ENCODE results near the gene ZNF462.
A peak's percentile ranks its signal among the peaks of the same experiment; 100 is the strongest.
"Not testable (repeated sequence)": the region's sequence is repeated elsewhere in the genome, so short reads cannot be mapped to it uniquely, and the experiment has no call there.

ZNF462 gene

DNA sequence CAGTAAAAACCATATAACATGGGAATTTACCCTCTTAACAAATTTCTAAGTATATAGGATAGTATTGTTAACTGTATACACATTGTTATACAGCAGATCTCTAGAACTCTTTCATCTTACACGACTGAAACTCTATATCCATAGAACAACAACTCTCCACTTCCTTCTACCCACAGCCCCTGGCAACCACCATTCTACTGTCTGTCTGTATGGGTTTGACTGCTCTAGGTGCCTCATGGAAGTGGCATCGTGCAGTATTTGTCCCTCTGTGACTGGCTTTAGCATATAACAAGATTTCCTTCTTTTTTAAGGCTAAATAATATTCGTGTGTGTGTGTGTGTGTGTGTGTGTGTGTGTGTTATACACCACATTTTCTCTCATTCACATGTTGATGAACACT lies 100.7 kb downstream of the ZNF462 start:
- DNase-seq = no peak

DNA sequence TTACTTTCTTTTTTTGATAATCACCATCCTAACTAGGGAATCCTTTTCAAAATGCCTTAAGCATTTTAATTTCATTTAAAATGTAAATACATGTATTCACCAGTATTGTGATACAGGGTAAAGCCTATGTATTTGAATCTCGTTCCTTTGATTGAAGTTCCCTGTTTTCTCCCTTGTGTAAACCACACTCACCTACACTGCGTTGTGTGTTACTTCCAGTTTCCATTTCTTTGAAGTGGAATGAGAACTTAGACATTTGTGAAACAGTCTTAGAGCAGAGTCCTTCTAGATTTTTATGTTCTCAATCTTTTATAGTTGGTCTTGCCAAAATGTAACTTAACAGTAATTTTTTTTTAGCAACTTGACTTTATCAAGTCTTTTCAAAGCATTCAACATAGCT lies 101.4 kb downstream of the ZNF462 start:
- DNase-seq = peak in 2 of 6 experiments; percentile 9

DNA sequence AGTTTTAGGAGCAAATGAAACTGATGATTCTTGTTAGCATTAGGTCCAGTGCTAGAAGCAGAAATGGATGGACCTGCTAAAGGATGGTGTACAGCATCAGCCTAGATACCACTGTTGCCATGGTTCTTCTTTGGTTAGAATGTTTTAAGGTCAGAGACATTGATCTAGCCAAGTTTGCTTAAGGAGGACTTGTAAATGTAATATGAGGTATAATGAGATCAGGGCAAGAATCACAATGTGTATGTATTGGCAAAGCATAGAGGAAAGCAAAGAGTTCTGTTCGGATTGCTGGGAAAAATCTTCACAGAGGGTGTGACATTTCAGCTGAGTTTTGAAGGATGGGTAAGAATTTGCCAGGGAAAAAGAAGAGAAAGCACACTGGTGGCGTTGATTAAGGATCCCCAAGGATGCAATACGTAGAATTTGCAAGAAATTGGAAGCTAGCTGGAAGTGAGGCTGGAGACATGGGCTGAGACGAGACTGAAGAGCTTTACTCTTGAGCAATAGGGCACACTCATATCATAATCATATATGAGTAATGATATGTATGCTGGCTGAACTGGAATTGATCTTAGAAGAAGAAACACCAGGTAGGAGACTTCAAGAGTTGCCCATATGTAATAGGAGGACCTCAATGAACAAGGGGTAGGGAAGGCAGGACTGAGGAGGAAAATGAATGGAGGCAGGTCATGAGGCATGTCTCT lies 102.0 kb downstream of the ZNF462 start:
- DNase-seq = no peak

DNA sequence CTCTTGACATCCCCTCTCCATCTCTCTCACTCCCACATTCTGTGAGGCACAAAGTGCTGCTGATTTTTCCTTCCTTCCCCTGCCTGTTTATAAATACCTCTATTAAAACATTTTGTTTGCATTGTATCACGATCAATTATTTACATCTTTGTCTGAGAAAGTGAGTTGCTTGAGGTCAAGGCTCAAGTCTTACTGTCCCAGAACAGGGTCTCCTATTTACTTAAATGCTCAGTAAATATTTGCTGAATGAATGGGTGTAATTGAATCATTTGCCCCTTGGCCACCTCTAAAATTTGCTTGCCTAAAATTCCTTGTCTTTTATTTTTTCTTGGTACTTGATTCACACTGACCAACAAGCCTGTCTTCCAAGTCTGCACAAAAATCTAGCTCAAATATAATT lies 103.5 kb downstream of the ZNF462 start:
- DNase-seq = no peak

DNA sequence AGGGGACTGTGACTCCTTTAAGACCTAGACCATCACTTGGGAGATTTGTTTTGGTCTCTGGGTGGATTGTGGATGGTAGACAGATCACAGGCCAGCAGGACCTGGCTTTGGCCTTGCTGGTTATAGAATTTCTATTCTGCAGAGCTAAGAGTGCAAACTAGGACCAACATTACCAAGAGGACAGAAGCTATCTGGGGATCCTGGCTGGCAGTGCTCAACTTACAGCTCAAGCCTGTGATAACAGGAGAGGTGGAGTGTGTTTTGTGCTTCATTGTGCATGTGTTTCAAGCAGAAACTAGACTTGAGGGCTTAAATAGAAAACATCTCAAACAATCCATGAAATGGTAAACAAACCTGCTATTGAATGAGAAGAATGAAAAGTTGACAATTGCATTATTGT lies 106.7 kb downstream of the ZNF462 start:
- no peak for DNase-seq

DNA sequence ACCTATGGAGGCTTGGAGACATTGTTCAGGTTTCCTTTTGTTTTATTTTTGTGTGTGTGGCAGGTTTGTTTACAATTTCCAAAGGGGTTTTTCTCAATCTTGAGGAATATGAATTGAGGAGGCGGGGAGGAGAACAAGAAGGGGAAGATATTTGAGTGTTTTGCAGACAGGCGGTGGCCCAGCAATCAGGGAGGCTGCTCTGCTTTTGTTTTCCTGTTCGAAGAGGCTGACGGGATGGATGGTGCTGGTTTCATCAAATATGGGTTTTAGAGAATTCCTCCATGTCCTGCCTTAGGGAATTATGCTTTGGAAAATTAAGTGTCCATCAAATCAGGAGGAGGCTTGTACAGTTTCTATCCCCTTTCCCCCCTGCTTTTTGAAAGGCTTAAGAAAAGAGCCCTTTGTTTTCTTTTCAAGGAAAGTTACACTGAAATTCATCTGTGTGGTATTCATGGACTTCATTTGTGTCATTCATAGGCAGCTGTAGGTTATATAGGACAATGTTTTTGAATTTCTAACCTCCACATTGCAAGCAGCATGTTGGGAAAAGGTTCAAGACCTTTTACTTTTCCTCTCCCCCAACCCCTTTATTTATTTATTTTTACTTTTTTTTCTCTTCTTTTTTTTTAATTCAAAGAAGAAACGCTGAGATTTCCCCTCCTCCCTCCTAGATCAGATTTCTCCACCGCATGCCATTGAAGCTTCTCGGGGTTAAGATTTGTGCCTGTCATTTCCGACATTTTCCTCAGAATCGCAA lies 107.4 kb downstream of the ZNF462 start:
- DNase-seq = no peak

DNA sequence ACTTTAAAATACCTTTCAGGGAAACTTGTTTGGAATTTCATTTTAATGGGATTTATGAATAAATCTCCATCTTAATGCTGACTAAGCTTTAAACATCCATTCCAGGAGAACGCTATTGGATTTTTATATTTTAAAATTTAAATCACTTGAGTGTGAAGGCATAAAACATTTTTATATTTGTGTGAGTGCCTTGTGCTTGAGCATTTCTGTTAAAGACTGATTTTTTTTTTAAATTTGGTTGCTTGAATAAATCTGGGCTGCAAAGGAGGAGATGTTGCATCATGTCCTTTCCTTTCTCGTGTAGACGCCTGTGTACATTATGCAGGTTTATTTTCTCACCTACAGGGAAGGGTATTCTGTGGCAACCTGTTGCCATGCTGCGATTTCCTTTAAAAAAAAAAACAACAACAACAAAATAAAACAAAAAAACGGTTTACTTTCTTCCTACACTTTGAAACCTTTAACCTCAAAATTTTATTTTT lies 108.1 kb downstream of the ZNF462 start:
- no peak for DNase-seq

DNA sequence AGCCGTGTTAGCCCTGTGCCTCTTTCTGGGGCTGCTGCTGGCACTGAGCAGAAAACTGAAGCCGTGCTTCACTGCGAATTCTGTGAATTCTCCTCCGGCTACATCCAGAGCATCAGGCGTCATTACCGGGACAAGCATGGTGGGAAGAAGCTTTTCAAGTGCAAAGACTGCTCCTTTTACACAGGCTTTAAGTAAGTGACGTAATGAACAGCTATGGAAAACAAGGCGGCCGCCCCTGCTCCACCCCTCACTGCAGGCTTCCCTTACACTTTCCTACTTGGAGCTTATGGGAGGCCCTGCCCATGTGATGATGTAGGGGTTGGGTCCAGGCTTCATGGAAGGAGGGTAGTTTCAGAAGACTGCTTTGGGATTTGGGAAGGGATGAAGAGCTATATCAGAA lies 109.1 kb downstream of the ZNF462 start:
- DNase-seq = no peak

DNA sequence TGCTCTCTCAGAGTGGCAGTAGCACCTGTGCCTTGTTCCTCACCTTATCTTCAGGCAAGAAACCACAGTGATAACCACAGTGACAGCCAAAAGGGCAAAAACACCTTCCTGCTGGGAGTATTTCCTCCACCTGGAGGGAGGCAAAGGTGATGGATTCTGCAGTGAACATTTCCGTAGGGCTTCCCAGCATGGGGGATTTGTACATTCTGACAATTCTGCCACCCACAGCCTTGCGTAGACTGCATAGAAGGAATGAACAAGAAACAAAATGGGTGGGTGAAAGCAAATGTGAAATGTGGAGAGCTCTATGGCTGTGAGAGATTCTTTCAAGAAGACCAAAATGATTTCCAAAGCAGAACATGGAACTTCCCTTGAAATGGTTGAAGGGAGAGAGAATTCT lies 111.4 kb downstream of the ZNF462 start:
- no peak for DNase-seq

DNA sequence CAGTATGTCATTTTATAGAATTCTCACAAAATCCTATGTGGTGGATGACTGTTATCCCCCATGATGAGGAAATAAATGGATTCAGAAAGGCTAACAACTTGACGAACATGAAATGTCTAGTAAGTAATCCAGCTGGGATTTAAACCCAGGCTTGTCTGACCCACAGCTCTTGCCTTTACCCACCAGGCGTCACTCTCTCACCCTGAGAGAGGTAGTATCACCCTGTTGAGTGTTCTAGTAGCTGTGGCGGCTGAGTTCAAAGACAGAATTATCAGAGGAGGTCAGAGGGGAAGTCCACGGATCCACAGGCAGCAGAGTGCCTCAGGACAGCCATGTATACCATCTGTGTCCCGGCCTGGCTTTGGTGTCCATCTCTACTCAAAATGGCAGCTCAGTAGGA lies 113.8 kb downstream of the ZNF462 start:
- DNase-seq = no peak

DNA sequence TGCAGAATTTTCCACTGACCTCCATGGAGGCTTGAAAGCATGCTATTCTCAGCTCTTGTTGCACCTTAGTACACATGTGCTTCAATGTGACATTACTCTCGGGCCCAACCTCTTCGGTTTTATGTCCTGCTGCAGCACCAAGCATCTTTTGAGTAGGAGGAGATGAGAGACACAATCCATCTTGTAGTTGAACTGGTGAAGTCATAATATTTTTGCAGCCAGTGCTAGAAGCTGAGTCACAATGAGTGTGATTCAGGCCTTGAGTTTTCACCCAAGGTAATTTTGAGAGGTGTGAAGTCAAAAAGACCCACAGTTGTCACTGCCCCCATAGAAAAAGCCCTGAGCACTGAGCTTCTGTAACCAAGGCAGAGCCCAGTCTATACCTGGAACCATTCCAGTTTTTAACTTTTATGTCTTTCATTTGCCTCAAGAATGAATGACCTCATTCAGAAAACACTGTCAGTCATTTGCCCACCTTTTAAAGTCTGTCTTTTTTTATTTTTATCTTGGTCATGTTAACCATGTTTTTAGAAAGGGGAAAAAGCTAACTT lies 117.7 kb downstream of the ZNF462 start:
- DNase-seq = no peak

DNA sequence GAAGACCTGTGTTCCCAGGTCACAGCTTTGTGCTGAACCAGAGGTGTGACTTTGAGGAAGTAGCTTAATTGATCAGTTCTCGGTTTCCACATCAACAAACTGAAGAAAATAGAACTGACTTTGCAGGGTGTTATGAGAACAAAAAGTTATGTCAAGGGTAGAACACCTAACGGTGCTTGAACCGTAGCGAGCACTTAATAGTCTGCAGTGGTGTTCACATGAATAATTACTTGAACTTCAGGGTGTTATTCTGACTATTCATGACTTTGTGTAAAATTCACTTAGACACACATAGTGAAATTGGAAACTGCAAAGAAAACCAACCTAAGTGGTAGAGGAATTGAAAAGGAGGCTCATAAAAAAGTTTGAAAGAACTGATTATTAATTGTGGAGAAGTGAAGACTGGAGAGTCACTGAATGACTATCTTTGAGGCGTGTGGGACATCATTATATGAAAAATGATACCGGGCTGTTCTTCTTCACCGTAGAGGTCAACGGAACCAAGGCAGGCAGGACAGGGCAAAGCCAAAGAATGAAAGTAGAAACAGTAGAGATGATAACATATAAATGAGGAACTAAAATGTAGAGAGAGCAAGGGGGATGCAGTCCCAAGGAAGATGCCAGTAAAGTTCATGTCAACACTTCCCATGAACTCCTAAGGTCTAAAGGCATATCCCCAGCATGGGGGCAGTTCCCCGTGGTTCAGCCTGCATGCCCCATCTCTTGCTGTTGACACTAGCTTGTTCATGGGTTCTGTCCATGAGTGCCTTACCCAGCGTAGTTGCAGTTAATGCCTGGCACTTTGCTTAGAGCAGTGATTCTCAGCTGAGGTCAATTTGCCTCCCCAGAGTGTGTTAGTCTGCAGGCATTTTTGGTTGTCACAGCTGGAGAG lies 118.7 kb downstream of the ZNF462 start:
- DNase-seq = no peak

DNA sequence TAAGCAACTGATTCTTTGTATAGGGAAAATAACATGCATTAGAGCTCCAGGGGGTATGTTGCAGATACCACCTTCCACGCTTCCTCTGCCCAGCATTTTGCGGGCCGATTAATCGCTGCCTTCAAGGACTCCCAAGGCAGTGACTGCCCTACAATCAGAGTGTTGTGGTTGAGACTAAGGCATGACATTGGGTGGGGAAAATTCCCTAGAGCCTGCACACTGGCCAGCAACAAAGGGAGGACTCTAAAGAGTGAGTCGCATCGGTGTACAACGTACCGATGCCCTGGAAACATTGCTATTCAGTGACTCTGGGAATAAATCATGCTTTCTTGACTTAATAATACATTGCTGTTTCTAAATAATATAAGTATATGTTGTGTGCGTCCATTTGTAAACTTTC lies 119.7 kb downstream of the ZNF462 start:
- DNase-seq = no peak

DNA sequence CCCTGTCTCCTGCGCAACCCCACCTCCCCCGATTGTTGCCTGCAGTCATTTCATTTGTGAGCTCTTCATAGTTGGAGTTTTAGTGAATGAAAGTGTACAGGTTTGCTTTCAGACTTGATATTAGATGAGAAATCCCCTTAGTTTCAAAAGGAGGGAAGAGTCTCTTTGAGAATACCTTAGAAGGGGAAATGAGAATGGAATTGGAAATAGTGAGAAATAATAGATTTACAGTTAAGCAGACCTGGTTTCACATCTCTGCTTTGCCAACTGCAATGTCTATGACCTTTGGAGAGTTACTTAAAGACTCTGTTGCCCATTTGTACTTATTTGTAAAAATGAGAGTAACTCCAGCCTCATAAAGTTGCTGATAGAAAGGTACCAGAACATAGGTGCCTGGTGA lies 120.4 kb downstream of the ZNF462 start:
- DNase-seq = no peak

DNA sequence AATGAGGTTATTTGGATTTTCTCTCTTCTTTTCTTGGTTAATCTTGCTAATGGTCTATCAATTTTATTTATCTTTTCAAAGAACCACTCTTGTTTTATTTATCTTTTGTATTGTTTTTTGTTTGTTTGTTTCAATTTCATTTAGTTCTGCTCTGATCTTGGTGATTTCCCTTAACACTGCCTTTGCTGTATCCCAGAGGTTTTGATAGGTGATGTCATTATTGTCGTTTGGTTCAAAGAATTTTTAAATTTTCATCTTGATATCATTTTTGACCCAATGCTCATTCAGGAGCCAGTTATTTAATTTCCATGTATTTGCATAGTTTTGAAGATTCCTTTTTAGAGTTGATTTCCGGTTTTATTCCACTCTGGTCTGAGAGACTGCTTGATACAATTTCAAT lies 126.9 kb downstream of the ZNF462 start:
- not testable (repeated sequence) for DNase-seq

DNA sequence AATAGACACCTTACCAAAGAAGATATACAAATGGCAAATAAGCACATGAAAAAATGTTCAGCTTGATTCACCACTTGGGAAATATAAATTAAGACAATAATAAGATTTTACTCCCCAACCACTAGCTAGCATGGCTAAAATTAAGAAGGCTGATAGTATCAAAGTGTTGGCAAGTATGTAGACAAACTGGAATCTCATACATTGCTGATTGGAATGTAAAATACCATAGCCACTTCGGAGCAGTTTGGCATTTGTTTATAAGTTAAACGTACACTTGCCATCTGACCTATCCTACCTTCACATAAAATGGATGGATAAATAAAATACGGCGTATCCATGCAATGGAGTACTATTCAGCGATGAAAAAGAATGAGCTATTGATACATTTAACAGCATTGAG lies 129.2 kb downstream of the ZNF462 start:
- no peak for DNase-seq

DNA sequence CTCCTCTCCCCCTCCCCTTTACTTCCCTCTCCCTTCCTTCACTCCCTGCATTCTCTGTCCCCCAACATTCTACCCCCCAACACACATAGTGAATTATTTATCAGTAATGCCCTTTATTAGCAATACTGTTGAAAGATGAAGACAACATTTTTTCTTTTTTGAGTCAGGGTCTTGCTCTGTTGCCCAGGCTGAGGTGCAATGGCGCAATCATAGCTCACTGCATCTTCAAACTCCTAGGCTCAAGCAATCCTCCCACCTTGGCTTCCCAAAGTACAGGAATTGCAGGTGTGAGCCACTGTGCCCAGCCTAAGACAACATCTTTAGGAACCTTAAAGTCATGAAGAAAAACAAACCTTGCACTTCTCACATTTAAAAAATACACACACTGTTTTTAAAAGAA lies 130.6 kb downstream of the ZNF462 start:
- no peak for DNase-seq

DNA sequence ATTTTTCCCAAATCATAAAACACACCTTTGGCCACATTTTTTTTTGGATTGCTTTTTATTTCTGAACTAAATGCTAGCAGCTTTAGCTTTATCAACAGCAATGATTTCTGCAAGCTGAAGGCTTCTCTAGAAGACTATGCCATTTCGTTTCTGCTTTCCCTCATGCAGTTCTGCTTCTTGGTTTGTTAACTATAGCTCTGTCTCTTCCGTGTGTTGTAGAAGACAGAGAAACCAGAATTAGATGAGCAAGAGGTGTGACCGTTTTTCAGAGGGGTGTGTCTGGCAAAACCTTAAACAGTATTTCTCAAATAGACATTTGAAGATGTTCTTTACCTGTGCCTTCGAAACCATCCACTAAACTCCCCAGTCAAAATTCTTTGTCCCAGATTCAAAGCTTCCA lies 131.5 kb downstream of the ZNF462 start:
- DNase-seq = no peak

DNA sequence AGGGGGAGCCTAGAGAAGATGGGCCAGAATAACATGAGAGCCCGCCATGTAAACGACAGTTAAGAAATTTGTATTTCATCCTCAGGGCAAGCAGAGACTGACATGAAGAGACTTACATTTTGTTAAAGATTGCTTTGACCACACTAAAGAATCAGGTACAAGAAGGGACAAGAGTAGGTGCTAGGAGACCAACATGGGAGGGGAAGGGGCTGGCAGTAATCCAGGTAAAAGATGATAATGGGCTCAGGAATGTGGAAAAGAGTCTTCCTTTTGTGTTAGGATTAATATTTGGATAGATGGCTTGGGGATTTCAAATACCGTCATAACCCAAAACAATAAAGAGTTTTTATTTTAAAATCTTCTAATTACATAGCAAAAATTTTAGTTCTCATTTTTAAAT lies 137.3 kb downstream of the ZNF462 start:
- DNase-seq = no peak

DNA sequence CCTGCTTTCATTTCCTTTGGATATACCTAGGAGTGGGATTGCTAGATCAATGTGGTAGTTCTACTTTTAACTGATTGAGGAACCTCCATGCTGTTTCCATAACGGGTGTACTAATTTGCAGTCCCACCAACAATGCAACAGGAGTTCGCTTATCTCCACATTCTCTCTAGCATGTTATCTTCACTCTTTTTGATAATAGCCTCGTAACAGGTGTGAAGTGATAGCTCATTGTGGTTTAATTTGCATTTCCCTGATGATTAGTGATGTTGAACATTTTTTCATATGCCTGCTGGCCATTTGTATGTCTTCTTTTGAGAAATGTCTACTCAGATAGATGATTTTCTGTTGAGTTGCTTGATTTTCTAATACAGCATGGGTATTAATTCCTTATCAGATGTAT lies 142.2 kb downstream of the ZNF462 start:
- no peak for DNase-seq

DNA sequence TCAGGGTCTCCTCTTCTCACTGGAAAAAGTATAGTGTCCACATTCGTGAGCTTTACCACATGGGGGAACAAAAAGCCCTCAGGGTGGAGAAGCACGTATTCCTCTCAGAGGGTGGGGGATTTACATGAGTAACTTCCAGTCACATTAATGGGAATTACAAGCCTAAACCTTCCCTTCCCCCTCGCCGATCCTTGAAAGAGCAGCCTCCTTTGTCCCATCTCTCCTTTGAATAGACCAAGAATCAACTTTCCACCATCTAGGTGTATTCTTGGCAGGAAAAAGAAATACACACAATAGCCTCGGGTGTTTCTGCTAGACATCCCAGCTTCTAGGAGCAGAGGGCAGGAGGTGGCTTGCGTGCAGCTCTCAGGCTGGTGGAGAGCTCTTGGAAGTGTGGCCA lies 144.4 kb downstream of the ZNF462 start:
- no peak for DNase-seq

DNA sequence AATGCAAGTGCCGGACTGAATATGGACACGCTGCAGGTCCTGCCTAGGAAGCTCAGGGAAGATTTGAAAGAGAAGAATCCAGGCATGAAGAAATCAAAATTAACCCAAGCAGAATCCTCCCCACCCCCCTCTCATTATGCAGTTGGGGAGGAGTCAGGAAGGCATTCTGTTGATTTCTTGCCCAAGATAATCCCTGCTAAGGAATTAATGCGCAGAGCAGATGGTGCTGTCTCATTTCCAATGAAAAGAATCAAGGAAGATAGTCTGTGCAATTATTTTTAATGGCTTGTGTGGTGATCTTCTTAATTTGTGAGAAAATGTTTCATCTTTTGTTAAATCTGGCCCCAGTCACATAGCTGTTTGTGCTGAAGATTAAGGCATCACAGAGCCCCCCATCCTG lies 145.0 kb downstream of the ZNF462 start:
- DNase-seq = no peak

DNA sequence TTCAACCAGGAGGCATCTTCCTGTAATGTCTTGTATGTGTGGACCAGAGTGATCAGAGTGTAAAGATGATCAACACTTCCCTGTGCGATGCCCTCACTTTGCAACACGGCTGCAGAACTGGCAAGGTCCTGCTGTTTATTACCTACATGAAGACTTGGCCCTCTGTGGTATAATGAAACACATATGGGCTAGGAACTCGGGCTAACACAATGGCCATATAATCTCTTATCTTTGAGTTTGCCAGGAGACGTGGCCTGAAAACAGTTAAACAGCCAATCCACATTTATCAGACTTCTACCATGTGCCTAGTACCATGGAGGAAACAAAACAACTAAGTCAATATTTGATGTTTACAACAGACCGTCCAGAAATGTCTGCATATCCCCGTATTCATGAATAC lies 145.5 kb downstream of the ZNF462 start:
- DNase-seq = no peak

Measured in stimulated activated naive CD4-positive, alpha-beta T cell (primary cell).